GM21619 (cell line): ENCODE measurements around the gene MRPL40.

Experiments used
- ATAC-seq: cut with Tn5 transposase; IDR thresholded peaks from one replicate; pipeline ENCODE4 v1.9.1; 2021; ENCODE audit not compliant: unreplicated experiment

The MRPL40 gene

DNA sequence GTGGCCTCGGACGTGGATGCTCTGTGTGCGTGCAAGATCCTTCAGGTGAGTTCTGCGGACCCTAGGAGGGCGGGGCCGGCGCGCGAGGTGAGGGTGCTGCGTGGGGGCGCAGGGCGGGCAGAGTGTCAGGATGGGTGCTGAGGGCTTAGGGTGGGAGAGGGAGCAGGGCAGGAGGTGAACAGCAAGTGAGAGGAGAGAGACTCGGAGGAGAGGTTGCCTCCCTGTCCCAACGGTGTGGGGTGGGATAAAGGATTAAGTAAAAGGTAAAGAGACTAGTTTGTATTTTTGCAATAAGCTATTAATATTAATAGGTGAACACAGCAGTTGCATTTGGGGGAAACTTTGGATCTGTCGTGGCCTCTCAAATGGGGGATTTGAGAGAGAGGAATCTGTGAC lies 47.8 kb downstream of the MRPL40 start:
- peak; percentile 3 for ATAC-seq

- no peak for ATAC-seq
Measured at GRCh38 chr22:19480789-19481188, 48.4 kb downstream of the MRPL40 start.

DNA sequence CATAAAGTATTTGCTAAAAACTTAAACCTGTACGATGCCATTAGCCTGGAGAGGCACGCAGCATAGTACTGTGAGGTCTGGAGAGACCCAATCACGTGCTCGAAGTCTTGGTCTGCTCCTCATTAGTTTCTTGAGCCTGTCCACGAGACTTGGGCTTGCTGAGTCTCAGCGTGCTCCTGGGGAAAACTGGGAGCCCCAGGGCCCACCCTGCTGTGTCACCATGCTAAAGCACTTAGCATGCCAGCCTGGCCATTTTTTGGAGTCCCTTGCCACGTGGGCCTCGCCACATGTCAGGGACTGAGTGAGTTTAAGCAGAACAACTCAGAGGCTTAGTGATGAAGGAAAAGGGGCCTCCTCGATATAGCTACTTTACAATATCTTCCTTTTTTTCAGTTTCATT lies 50.0 kb downstream of the MRPL40 start:
- ATAC-seq = no peak

DNA sequence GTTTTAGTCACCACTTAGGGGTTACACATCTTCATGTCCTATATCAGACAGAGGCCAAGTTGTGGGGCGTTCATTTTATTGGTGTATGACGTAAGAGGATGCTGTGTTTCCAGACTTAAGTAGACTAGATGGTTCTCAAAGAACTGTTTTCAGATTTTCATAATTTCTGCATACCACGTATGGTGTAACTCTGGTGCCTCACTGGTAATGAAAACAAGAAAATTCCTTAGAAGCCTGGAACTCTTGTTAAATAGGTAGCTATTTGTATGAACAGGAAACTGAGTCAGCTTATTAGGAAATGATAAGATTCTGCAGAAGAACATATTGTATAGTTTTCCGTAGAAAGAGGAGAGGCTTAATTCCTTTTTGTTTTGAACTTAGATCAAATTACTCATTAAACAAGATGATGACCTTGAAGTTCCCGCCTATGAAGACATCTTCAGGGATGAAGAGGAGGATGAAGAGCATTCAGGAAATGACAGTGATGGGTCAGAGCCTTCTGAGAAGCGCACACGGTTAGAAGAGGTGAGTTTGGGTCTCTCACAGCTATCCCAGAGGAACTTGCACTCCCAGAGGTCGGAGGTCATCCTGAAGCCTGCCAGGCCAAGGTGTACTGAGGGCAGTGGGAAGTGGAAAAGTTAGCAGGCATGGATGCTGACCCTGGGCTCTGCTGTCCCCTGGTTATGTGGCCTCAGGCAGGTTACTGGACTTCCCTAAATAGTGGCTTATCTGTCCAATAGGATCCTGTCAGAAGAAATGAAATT lies 51.3 kb downstream of the MRPL40 start:
- ATAC-seq = no peak
